WTC11 (cell line): Measurements from ENCODE around the gene RHOBTB3. TPM values are rescaled to one million over a fixed set of nuclear protein-coding genes. Genes with fewer than 3 reads are reported as not detected.

Source experiments
- ATAC-seq: fragments of 200-7000 bp; cut with Tn5 transposase; 2 replicates; pipeline ENCODE4 v1.10.0; 2021; ENCODE audit warnings: mild to moderate bottlenecking, moderate library complexity
- CTCF ChIA-PET: fragments of 300-600 bp; sonication (Branson Sonifier 250); formaldehyde crosslinking; loops from one replicate; lab custom pipeline; 2021; ENCODE audit warnings: antibody characterized with exemption; lab: Charles Lee
- POLR2A ChIA-PET: fragments of 350-600 bp; sonication (Branson Sonifier 250); formaldehyde crosslinking; loops from one replicate; lab custom pipeline; 2021; ENCODE audit warnings: antibody characterized with exemption; lab: Charles Lee
- DNase-seq: peaks from one replicate; pipeline ENCODE4 v3.0.0; 2021; ENCODE audit warnings: low spot score
- H3K27ac Mint-ChIP-seq: 2 replicates; pipeline ENCODE4 v1.8.0; 2021; ENCODE audit warnings: mixed read lengths
- H3K27me3 Mint-ChIP-seq: 2 replicates; pipeline ENCODE4 v1.8.0; 2021; ENCODE audit warnings: low read depth, mild to moderate bottlenecking, moderate library complexity, mixed read lengths
- H3K36me3 Mint-ChIP-seq: 2 replicates; pipeline ENCODE4 v1.8.0; 2021; ENCODE audit warnings: mixed read lengths
- H3K4me1 Mint-ChIP-seq: 2 replicates; pipeline ENCODE4 v1.8.0; 2022; ENCODE audit warnings: mixed read lengths
- H3K4me3 Mint-ChIP-seq: 2 replicates; pipeline ENCODE4 v1.8.0; 2021; ENCODE audit warnings: mild to moderate bottlenecking, moderate library complexity, mixed read lengths
- H3K9me3 Mint-ChIP-seq: 2 replicates; pipeline ENCODE4 v1.8.0; 2021; ENCODE audit warnings: mixed read lengths
- CREM ChIP-seq: sonication (generic); formaldehyde crosslinking; IDR thresholded peaks from 2 replicates; pipeline ENCODE4 v1.8.1; 2022; ENCODE audit warnings: mild to moderate bottlenecking, missing genetic modification reagents, moderate library complexity
- GABPB1 ChIP-seq: sonication (generic); formaldehyde crosslinking; IDR thresholded peaks from 2 replicates; pipeline ENCODE4 v1.8.1; 2023; ENCODE audit warnings: mild to moderate bottlenecking, missing genetic modification reagents
- JAZF1 ChIP-seq: fragments of 250-450 bp; sonication (Bioruptor Pico); IDR thresholded peaks from 2 replicates; pipeline ENCODE4 v1.9.0; 2021; ENCODE audit warnings: moderate library complexity, mild to moderate bottlenecking, inconsistent platforms
- MXD4 ChIP-seq: fragments of 250-450 bp; sonication (Bioruptor Pico); IDR thresholded peaks from 2 replicates; pipeline ENCODE4 v1.8.0; 2021; ENCODE audit warnings: mild to moderate bottlenecking, moderate library complexity, borderline replicate concordance
- NR3C1 ChIP-seq: sonication (generic); formaldehyde crosslinking; conservative IDR thresholded peaks from 2 replicates; pipeline ENCODE4 v1.8.1; 2023; ENCODE audit warnings: low read depth, mild to moderate bottlenecking, missing genetic modification reagents
- OVOL2 ChIP-seq: fragments of 250-450 bp; sonication (Bioruptor Pico); IDR thresholded peaks from 2 replicates; pipeline ENCODE4 v1.9.0; 2021; ENCODE audit warnings: mild to moderate bottlenecking, borderline replicate concordance
- SOX15 ChIP-seq: fragments of 250-450 bp; sonication (Bioruptor Pico); IDR thresholded peaks from 2 replicates; pipeline ENCODE4 v1.9.0; 2021; ENCODE audit warnings: mild to moderate bottlenecking
- SP1 ChIP-seq: sonication (generic); formaldehyde crosslinking; conservative IDR thresholded peaks from 2 replicates; pipeline ENCODE4 v1.8.1; 2022; ENCODE audit warnings: missing genetic modification reagents
- ZBTB21 ChIP-seq: sonication (generic); formaldehyde crosslinking; IDR thresholded peaks from 2 replicates; pipeline ENCODE4 v1.8.1; 2023; ENCODE audit warnings: mild to moderate bottlenecking, missing genetic modification reagents, borderline replicate concordance
- ZNF121 ChIP-seq: sonication (generic); formaldehyde crosslinking; IDR thresholded peaks from 2 replicates; pipeline ENCODE4 v1.8.0; 2023; ENCODE audit warnings: missing genetic modification reagents
- ZNF263 ChIP-seq: sonication (generic); formaldehyde crosslinking; IDR thresholded peaks from 2 replicates; pipeline ENCODE4 v1.8.1; 2022; ENCODE audit warnings: low read depth, mild to moderate bottlenecking, moderate library complexity, missing genetic modification reagents
- ZNF671 ChIP-seq: fragments of 250-450 bp; sonication (Bioruptor Pico); IDR thresholded peaks from 2 replicates; pipeline ENCODE4 v1.8.0; 2021; ENCODE audit warnings: mild to moderate bottlenecking
- total RNA-seq: library from RNA; stranded (reverse); gene quantifications from 3 replicates; pipeline ENCODE4 v1.2.3, GENCODE V29; 2021
- TF ChIP-seq, protein P1 (sequence below): fragments of 250-450 bp; sonication (Bioruptor Pico); IDR thresholded peaks from 2 replicates; pipeline ENCODE4 v1.8.0; 2021; ENCODE audit warnings: mild to moderate bottlenecking
- TF ChIP-seq, protein P2 (sequence below): sonication (generic); formaldehyde crosslinking; IDR thresholded peaks from 2 replicates; pipeline ENCODE4 v1.8.1; 2023; ENCODE audit warnings: mild to moderate bottlenecking, missing genetic modification reagents
- TF ChIP-seq, protein P3 (sequence below): sonication (generic); formaldehyde crosslinking; IDR thresholded peaks from 2 replicates; pipeline ENCODE4 v1.8.1; 2022; ENCODE audit warnings: mild to moderate bottlenecking, moderate library complexity, missing genetic modification reagents
- TF ChIP-seq, protein P4 (sequence below): sonication (generic); formaldehyde crosslinking; IDR thresholded peaks from 2 replicates; pipeline ENCODE4 v1.8.1; 2022; ENCODE audit warnings: missing genetic modification reagents, borderline replicate concordance
- TF ChIP-seq, protein P5 (sequence below): fragments of 250-450 bp; sonication (Bioruptor Pico); IDR thresholded peaks from 2 replicates; pipeline ENCODE4 v1.9.0; 2021; ENCODE audit warnings: moderate library complexity, mild to moderate bottlenecking, inconsistent platforms, borderline replicate concordance

Gene RHOBTB3
- total RNA-seq, 1 experiment from 2014 or later: 13.8 TPM

DNA sequence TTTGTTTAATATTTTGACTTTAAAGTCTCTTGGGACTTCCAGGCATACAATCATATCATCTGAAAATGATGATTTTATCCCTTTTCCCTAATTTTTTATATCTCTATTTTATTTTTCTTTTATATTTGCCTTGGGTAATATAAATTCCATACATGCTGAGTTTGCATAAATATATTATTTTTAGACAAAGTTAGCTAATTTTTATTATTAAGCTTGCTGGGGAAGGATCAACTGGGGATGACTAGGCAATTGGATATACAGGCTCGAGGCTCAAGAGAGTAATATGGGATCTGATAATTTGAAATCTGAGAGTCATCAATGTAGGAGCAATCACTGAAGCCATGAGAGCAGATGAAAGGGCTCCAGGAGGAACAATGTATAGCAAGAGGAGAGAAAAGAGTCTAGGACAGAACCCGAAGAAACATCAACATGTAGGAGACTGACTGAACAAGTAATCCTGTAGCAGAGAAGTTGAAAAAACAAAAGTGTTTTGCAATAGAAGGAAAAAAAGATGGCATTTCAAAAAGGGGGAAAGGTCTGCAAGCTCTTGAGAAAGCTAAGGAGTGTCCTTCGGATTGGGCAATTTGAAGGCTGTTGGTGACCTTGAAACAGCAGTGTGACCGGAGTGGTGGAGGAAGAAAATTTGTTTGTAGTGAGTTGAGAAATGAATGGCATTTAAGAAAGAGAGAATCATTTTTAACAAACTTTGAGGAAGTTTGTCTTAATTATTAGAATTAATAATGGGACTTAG lies 17.0 kb upstream of the RHOBTB3 start:
- H3K4me1 Mint-ChIP-seq: peaks cover 20% of the 10 kb centered on the region
- no peaks in the 10 kb centered on the region for H3K9me3 Mint-ChIP-seq
- ATAC-seq (no peak), DNase-seq (no peak)
- H3K36me3 Mint-ChIP-seq: no peaks in the 10 kb centered on the region
- ChIA-PET POLR2A (interaction anchor here (0.7 kb wide), 1 partner anchor 1994 kb away, joined by 4 read pairs; no protein-coding TSS in a partner anchor), CTCF (no interaction called here)
- H3K4me3 Mint-ChIP-seq: no peak overlapping the region
- no peak overlapping the region for H3K27ac Mint-ChIP-seq
- no peak for TF ChIP-seq JAZF1 (CRISPR knock-in tag)
- no peak for TF ChIP-seq MXD4 (CRISPR knock-in tag)
- H3K27me3 Mint-ChIP-seq: peaks cover 32% of the 10 kb centered on the region

DNA sequence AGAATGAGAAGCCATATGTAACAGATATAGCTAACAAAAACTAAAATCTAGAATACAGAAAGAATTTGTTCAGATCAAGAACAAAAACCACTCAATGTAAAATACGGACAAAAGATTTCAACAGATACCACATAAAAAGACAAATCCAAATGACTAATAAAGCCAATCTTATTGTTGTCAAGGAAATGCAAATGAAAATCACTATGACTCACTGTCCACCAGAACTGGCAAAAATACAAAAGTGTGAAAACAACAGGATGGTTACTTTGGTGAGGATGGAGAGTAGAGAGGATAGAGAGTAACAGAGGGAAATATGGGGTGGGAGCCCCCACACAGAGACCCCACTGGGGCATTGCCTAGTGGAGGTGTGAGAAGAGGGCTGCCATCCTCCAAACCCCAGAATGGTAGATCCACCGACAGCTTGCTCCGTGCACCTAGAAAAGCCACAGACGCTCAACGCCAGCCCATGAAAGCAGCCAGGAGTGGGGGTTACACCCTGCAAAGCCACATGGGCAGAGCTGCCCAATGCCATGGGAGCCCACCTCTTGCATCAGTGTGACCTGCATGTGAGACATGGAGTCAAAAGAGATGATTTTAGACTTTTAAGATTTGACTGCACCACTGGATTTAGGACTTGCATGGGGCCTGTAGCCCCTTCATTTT lies 15.2 kb upstream of the RHOBTB3 start:
- Mint-ChIP-seq H3K9me3 (no peaks in the 10 kb centered on the region), H3K36me3 (no peaks in the 10 kb centered on the region), H3K27me3 (peaks cover 17% of the 10 kb centered on the region), H3K27ac (no peak overlapping the region), H3K4me1 (peaks cover 13% of the 10 kb centered on the region), H3K4me3 (no peak overlapping the region)
- no peak for ATAC-seq
- no peak for DNase-seq
- POLR2A ChIA-PET: no interaction called here
- TF ChIP-seq, protein P1, sequence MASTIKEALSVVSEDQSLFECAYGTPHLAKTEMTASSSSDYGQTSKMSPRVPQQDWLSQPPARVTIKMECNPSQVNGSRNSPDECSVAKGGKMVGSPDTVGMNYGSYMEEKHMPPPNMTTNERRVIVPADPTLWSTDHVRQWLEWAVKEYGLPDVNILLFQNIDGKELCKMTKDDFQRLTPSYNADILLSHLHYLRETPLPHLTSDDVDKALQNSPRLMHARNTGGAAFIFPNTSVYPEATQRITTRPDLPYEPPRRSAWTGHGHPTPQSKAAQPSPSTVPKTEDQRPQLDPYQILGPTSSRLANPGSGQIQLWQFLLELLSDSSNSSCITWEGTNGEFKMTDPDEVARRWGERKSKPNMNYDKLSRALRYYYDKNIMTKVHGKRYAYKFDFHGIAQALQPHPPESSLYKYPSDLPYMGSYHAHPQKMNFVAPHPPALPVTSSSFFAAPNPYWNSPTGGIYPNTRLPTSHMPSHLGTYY (CRISPR knock-in tag): no peak
- TF ChIP-seq ZNF121 (CRISPR knock-in tag) (no peak), GABPB1 (CRISPR knock-in tag) (no peak), NR3C1 (no peak), ZBTB21 (no peak), CREM (no peak), SP1 (CRISPR knock-in tag) (no peak), ZNF671 (CRISPR knock-in tag) (no peak), ZNF263 (no peak), OVOL2 (CRISPR knock-in tag) (no peak), SOX15 (CRISPR knock-in tag) (no peak)
- TF ChIP-seq, protein P2, sequence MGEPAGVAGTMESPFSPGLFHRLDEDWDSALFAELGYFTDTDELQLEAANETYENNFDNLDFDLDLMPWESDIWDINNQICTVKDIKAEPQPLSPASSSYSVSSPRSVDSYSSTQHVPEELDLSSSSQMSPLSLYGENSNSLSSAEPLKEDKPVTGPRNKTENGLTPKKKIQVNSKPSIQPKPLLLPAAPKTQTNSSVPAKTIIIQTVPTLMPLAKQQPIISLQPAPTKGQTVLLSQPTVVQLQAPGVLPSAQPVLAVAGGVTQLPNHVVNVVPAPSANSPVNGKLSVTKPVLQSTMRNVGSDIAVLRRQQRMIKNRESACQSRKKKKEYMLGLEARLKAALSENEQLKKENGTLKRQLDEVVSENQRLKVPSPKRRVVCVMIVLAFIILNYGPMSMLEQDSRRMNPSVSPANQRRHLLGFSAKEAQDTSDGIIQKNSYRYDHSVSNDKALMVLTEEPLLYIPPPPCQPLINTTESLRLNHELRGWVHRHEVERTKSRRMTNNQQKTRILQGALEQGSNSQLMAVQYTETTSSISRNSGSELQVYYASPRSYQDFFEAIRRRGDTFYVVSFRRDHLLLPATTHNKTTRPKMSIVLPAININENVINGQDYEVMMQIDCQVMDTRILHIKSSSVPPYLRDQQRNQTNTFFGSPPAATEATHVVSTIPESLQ: no peak
- TF ChIP-seq, protein P3, sequence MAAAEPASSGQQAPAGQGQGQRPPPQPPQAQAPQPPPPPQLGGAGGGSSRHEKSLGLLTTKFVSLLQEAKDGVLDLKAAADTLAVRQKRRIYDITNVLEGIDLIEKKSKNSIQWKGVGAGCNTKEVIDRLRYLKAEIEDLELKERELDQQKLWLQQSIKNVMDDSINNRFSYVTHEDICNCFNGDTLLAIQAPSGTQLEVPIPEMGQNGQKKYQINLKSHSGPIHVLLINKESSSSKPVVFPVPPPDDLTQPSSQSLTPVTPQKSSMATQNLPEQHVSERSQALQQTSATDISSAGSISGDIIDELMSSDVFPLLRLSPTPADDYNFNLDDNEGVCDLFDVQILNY (CRISPR knock-in tag): no peak
- TF ChIP-seq, protein P4, sequence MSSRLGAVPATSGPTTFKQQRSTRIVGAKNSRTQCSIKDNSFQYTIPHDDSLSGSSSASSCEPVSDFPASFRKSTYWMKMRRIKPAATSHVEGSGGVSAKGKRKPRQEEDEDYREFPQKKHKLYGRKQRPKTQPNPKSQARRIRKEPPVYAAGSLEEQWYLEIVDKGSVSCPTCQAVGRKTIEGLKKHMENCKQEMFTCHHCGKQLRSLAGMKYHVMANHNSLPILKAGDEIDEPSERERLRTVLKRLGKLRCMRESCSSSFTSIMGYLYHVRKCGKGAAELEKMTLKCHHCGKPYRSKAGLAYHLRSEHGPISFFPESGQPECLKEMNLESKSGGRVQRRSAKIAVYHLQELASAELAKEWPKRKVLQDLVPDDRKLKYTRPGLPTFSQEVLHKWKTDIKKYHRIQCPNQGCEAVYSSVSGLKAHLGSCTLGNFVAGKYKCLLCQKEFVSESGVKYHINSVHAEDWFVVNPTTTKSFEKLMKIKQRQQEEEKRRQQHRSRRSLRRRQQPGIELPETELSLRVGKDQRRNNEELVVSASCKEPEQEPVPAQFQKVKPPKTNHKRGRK: no peak
- TF ChIP-seq, protein P5, sequence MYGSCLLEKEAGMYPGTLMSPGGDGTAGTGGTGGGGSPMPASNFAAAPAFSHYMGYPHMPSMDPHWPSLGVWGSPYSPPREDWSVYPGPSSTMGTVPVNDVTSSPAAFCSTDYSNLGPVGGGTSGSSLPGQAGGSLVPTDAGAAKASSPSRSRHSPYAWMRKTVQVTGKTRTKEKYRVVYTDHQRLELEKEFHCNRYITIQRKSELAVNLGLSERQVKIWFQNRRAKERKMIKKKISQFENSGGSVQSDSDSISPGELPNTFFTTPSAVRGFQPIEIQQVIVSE (CRISPR knock-in tag): no peak
- CTCF ChIA-PET: no interaction called here
